Mucosa of descending colon (tissue), 3 donors: ENCODE results near the gene SOX8. TPM values are rescaled to one million over a fixed set of nuclear protein-coding genes. Genes with fewer than 3 reads are reported as not detected.

ENCODE experiments used
- ATAC-seq: fragments of 200-7000 bp; cut with Tn5 transposase; one replicate; pipeline ENCODE4 v1.9.1; 2020; ENCODE audit warnings: mild to moderate bottlenecking, moderate library complexity
- DNase-seq, 3 donors: peaks; one replicate each; pipeline ENCODE4 v3.0.0-alpha.2; 2020
- H3K36me3 ChIP-seq: fragments of 200-600 bp; one replicate; pipeline ENCODE4 v1.8.0; 2021; ENCODE audit warnings: low read depth, mild to moderate bottlenecking
- H3K4me1 ChIP-seq: fragments of 200-600 bp; one replicate; pipeline ENCODE4 v1.8.0; 2021; ENCODE audit warnings: low read depth, mild to moderate bottlenecking
- H3K4me3 ChIP-seq: fragments of 200-600 bp; one replicate; pipeline ENCODE4 v1.8.0; 2021; ENCODE audit warnings: mild to moderate bottlenecking
- H3K9me3 ChIP-seq: fragments of 200-600 bp; one replicate; pipeline ENCODE4 v1.8.0; 2021; ENCODE audit warnings: mild to moderate bottlenecking
- CTCF ChIP-seq: fragments of 200-600 bp; IDR thresholded peaks from one replicate; pipeline ENCODE4 v1.8.0; 2022; ENCODE audit warnings: antibody characterized with exemption, mild to moderate bottlenecking
- intact Hi-C, 2 donors: fragments of 100-400 bp; cut with DNase I in 1 of 2; cut with micrococcal nuclease in 1 of 2; formaldehyde crosslinking; loops; one replicate each; pipeline versions ENCODE4 v1.11.0 to v1.11.1; 2022; cut with DNase I, micrococcal nuclease
- total RNA-seq, 3 donors: library from RNA; stranded (reverse); fragmentation: NEBNext Ultra II Directional in 2 of 3; extraction: Animal tissue kit (Norgen Biotek cat#: 25700) in 2 of 3; gene quantifications; one replicate each; pipeline versions ENCODE4 v1.2.1 to v1.2.4, GENCODE V29; 2021 to 2023
- donor health status: DM: no; HTN: no; CAD: no; lungs with moderate emphysema.
- donor health status: DM: no; HTN: no; CAD: no.
- donor health status: DM: no; HTN: yes; CAD: no.

Gene SOX8
- total RNA-seq, 3 donors from 2014 or later = 0.67 to 3.1 (median 0.75) TPM

- ATAC-seq (no peak), DNase-seq (peak in 1 of 3 donors; percentile 47)
- intact Hi-C loops = no loop called here
- H3K36me3 ChIP-seq = no peaks in the 10 kb centered on the region
- H3K4me3 ChIP-seq = no peak overlapping the region
- H3K4me1 ChIP-seq = peaks cover 14% of the 10 kb centered on the region
- no peak for TF ChIP-seq CTCF
- H3K9me3 ChIP-seq = no peaks in the 10 kb centered on the region
Measured at GRCh38 chr16:966035-966434, 15.5 kb upstream of the SOX8 start.

- peaks cover 19% of the 10 kb centered on the region for H3K4me1 ChIP-seq
- TF ChIP-seq CTCF = no peak
- no peaks in the 10 kb centered on the region for H3K36me3 ChIP-seq
- H3K4me3 ChIP-seq = no peak overlapping the region
- H3K9me3 ChIP-seq = no peaks in the 10 kb centered on the region
- DNase-seq (no peak), ATAC-seq (no peak)
- intact Hi-C loops = no loop called here
Measured at GRCh38 chr16:966505-966904, 15.1 kb upstream of the SOX8 start.

GRCh38 chr16:967077-967541, 14.5 kb upstream of the SOX8 start:
- no peaks in the 10 kb centered on the region for H3K36me3 ChIP-seq
- ATAC-seq (no peak), DNase-seq (peak in 1 of 3 donors; percentile 54)
- H3K4me1 ChIP-seq = peaks cover 19% of the 10 kb centered on the region
- H3K4me3 ChIP-seq = no peak overlapping the region
- intact Hi-C loops = no loop called here
- H3K9me3 ChIP-seq = no peaks in the 10 kb centered on the region
- no peak for TF ChIP-seq CTCF

DNA sequence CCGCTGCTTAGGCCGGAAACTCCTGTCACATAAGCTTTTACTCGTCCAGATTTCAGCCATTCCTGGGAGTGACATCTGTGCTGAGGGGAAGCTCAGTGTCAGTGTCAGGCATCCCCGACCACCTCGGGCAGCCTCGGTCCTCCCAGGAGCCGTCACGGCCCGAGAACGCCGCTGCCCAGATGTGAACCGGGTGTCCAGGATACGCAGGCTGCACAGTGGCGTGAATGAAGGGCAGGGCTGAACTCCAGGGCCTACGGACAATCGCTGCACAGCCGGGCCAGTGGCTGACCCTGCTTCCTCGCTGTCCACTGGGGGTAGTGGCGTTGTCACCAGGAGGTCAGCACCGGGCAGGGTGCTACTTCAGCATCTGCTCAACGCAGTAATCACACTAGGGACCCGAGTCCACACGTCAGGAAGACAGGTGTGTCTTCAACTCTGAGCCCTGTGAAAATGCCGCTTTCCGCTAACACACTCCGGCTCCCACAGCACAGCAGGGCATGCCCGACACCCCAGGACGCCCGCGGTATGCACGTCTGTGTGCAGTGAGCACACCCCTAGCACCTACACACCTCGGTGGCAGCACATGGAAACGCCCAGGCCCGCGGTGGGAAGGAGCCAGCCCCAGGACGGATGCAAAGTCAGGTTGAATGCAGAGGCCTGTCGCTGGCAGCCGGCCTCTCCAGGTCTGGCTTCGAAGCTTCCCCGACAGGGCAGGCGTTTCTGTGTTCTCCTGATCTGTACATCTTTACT, 13.8 kb upstream of the SOX8 start:
- intact Hi-C loops = no loop called here
- no peaks in the 10 kb centered on the region for H3K9me3 ChIP-seq
- no peak overlapping the region for H3K4me3 ChIP-seq
- peaks cover 19% of the 10 kb centered on the region for H3K4me1 ChIP-seq
- H3K36me3 ChIP-seq = no peaks in the 10 kb centered on the region
- peak in 1 of 3 donors; percentile 45 for DNase-seq
- no peak for TF ChIP-seq CTCF
- no peak for ATAC-seq

DNA sequence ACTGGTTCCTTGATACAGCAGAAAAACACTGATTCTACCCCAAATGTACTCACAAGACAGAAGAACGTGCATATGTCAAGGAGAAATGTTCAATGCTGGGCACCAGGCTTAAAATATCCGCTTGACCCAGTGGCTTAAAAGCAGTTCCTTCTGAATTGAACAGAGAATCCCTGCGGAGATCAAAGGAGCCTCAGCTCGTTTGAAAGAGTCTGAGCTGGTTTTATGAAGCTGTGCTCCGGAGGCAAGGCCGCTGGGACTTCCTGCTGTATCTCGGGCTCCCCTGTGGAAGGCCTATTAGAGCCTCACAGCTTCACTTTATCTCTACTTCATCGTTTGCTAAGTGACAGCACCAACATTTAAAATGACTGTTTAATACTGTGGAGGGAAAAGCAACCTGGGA, 12.9 kb upstream of the SOX8 start:
- no peaks in the 10 kb centered on the region for H3K9me3 ChIP-seq
- H3K36me3 ChIP-seq = no peaks in the 10 kb centered on the region
- H3K4me3 ChIP-seq = no peak overlapping the region
- TF ChIP-seq CTCF = no peak
- DNase-seq = no peak
- ATAC-seq = no peak
- H3K4me1 ChIP-seq = peaks cover 19% of the 10 kb centered on the region
- intact Hi-C loops = no loop called here
